Adrenal gland (tissue), 12 donors: ENCODE data around the gene PHKB. TPM values are rescaled to one million over a fixed set of nuclear protein-coding genes. Genes with fewer than 3 reads are reported as not detected.

Experiments used
- DNase-seq, 7 donors: peaks; one replicate each; pipeline ENCODE4 v3.0.0-alpha.2; 2019 to 2020
- H3K27ac ChIP-seq, 5 donors: fragments of 200-600 bp; sonication (generic) in 4 of 5; 1 replicate in 3 of 5; 2 replicates in 2 of 5; pipeline versions ENCODE4 v1.5.1 to v1.8.0; 2016 to 2020; ENCODE audit warnings: mild to moderate bottlenecking in 1 of 5
- H3K27me3 ChIP-seq: fragments of 200-600 bp; 2 replicates; pipeline ENCODE4 v1.8.0; 2021
- H3K36me3 ChIP-seq, 2 donors: fragments of 200-600 bp; replicated peaks in 1 of 2; 1 replicate in 1 of 2; 2 replicates in 1 of 2; pipeline versions ENCODE4 v1.5.1 to v1.8.0; 2018 to 2022
- H3K4me1 ChIP-seq, 2 donors: fragments of 200-600 bp; replicated peaks in 1 of 2; 1 replicate in 1 of 2; 2 replicates in 1 of 2; pipeline versions ENCODE4 v1.5.1 to v1.8.0; 2018 to 2021
- H3K4me3 ChIP-seq, 4 donors: fragments of 200-600 bp; sonication (generic) in 3 of 4; one replicate each; pipeline ENCODE4 v1.5.1; 2016 to 2018
- H3K9me3 ChIP-seq, 3 donors: fragments of 200-600 bp; sonication (generic) in 1 of 3; replicated peaks in 1 of 3; 1 replicate in 2 of 3; 2 replicates in 1 of 3; pipeline versions ENCODE4 v1.5.1 to v1.8.0; 2016 to 2021
- CTCF ChIP-seq, 6 experiments: fragments of 450-650 bp in 4 of 6; fragments of 200-600 bp in 2 of 6; sonication (generic) in 1 of 6; IDR thresholded peaks; 1 replicate in 5 of 6; 2 replicates in 1 of 6; pipeline versions ENCODE4 v1.5.1 to v1.8.0; 2016 to 2021; ENCODE audit warnings: antibody characterized with exemption in 6 of 6, mild to moderate bottlenecking in 2 of 6, moderate library complexity in 1 of 6
- POLR2A ChIP-seq, 2 donors: fragments of 450-650 bp; IDR thresholded peaks; one replicate each; pipeline ENCODE4 v1.6.1; 2017; ENCODE audit warnings: antibody characterized with exemption in 2 of 2, mild to moderate bottlenecking in 2 of 2, moderate library complexity in 1 of 2
- WGBS, 4 donors: extraction: QIAGEN DNeasy Blood & Tissue Kit in 2 of 4; methylation state at CpG; one replicate each; pipeline versions ENCODE4 v1.1.5 to v1.1.7; 2013 to 2017; 5-methylcytosine and 5-hydroxymethylcytosine counted together
- intact Hi-C, 2 donors: fragments of 100-400 bp; cut with DNase I; formaldehyde crosslinking; loops; one replicate each; pipeline versions ENCODE4 v1.14.1 to v1.15.0; 2022 to 2023
- polyA plus RNA-seq, 3 donors: library from polyadenylated mRNA; stranded (reverse); fragments of 200-250 nt in 2 of 3; fragments of 350-450 nt in 1 of 3; fragmentation: Illumina TruSeq in 1 of 3; extraction: RNeasy Lipid Tissue Mini Kit (QIAGEN cat#74804) in 1 of 3; gene quantifications; one replicate each; pipeline ENCODE4 v1.2.3, GENCODE V29; 2013 to 2014
- total RNA-seq, 9 donors: library from RNA; depleted of rRNA in 4 of 9; stranded (reverse); fragments of >200 nt in 4 of 9; fragments of 120-200 nt in 1 of 9; fragmentation: NEBNext Ultra II Directional in 1 of 9; extraction: Animal tissue kit (Norgen Biotek cat#: 25700) in 1 of 9; gene quantifications; one replicate each; pipeline versions ENCODE4 v1.1.0 to v1.2.4, GENCODE V29; 2013 to 2023
- donor health status: healthy with polysubstance abuse.
- donor health status: Bipolar disorder and iron deficiency.
- donor health status: DM: yes; HTN: yes; CAD: no.
- donor health status: DM: no; HTN: no; CAD: no.
- donor health status: DM: no; HTN: no; CAD: no.
- donor health status: DM: yes; HTN: yes; CAD: no.

PHKB gene
- total and polyA plus RNA-seq, 12 donors, result 27.6 to 167 (median 107) TPM

GRCh38 chr16:47627085-47627639 is 166.0 kb downstream of the PHKB start:
- no peak for TF ChIP-seq CTCF (IDR thresholded peaks at IDR 0.05)
- TF ChIP-seq POLR2A (IDR thresholded peaks at IDR 0.05), result no peak
- Histone ChIP-seq H3K4me1 (no peaks in the 10 kb centered on the region), H3K27me3 (no peaks in the 10 kb centered on the region), H3K27ac (no peak overlapping the region), H3K4me3 (no peak overlapping the region), H3K9me3 (no peaks in the 10 kb centered on the region), H3K36me3 (no peaks in the 10 kb centered on the region)
- 82 to 89% (median 84%) methylated on average over 6 of the region's 6 CpGs for WGBS, 4 donors
- DNase-seq, result no peak
- intact Hi-C loops, result no loop called here

- no peaks in the 10 kb centered on the region for H3K9me3 ChIP-seq
- no peaks in the 10 kb centered on the region for H3K4me1 ChIP-seq
- TF ChIP-seq POLR2A (IDR thresholded peaks at IDR 0.05), result no peak
- TF ChIP-seq CTCF (IDR thresholded peaks at IDR 0.05), result no peak
- intact Hi-C loops, result no loop called here
- H3K27me3 ChIP-seq, result no peaks in the 10 kb centered on the region
- no peak for DNase-seq
- H3K36me3 ChIP-seq, result no peaks in the 10 kb centered on the region
- H3K27ac ChIP-seq, result no peak overlapping the region
- no peak overlapping the region for H3K4me3 ChIP-seq
These were observed 166.6 kb downstream of the PHKB start for GRCh38 chr16:47627721-47628120.

GRCh38 chr16:47631131-47631530 is 170.0 kb downstream of the PHKB start:
- intact Hi-C loops, result loop anchor here in 1 of 2 donors (10.0 kb wide), 1 partner anchor 64 kb away; no protein-coding TSS in a partner anchor
- DNase-seq, result no peak
- Histone ChIP-seq H3K4me1 (no peaks in the 10 kb centered on the region), H3K27ac (no peak overlapping the region), H3K4me3 (no peak overlapping the region), H3K27me3 (no peaks in the 10 kb centered on the region), H3K9me3 (no peaks in the 10 kb centered on the region), H3K36me3 (no peaks in the 10 kb centered on the region)
- 96 to 99% (median 96%) methylated on average over 5 of the region's 5 CpGs for WGBS, 4 donors
- TF ChIP-seq CTCF (IDR thresholded peaks at IDR 0.05) (no peak), POLR2A (IDR thresholded peaks at IDR 0.05) (no peak)

- Histone ChIP-seq H3K27me3 (no peaks in the 10 kb centered on the region), H3K4me3 (no peak overlapping the region), H3K4me1 (no peaks in the 10 kb centered on the region), H3K27ac (no peak overlapping the region), H3K9me3 (no peaks in the 10 kb centered on the region), H3K36me3 (no peaks in the 10 kb centered on the region)
- intact Hi-C loops, result loop anchor here in 1 of 2 donors (10.0 kb wide), 1 partner anchor 61 kb away; no protein-coding TSS in a partner anchor
- TF ChIP-seq CTCF (IDR thresholded peaks at IDR 0.05) (no peak), POLR2A (IDR thresholded peaks at IDR 0.05) (no peak)
- 95 to 100% (median 97%) methylated on average over 1 of the region's 1 CpG for WGBS, 4 donors
- DNase-seq, result no peak
These were observed 173.0 kb downstream of the PHKB start for GRCh38 chr16:47634126-47634525.
